SH-SY5Y (cell line): ENCODE measurements around the gene GPR156.

Experiments used
- GATA2 ChIP-seq: IDR thresholded peaks from 2 replicates; pipeline ENCODE4 v1.6.1; 2011; ENCODE audit warnings: mild to moderate bottlenecking, low read depth, low read length
- GATA3 ChIP-seq: IDR thresholded peaks from 2 replicates; pipeline ENCODE4 v1.6.1; 2011; ENCODE audit warnings: low read depth, mild to moderate bottlenecking, low read length, moderate library complexity

The GPR156 gene

DNA sequence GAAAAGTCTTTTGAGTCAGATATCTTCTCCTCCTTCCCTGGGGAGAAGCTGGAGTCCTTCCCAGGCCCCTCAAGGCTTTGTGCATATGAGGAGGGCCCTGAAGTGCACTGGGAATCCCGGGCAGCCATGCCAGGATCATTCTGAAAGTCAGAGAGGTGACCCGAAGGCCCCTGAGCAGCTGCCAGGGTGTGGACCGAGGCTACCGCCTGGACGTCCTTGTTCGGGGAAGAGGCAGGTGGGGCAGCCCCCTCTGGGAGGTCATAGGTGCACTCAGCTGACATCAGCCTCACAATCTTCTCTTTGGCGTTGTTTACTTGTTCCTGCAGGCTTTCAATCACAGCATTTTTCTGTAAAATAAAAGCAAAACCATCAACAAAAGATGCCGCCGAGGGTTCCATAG lies 117.0 kb downstream of the GPR156 start:
- TF ChIP-seq GATA3 (no peak), GATA2 (no peak)

GRCh38 chr3:120167488-120167887 lies 117.5 kb downstream of the GPR156 start:
- TF ChIP-seq GATA3: no peak
- no peak for TF ChIP-seq GATA2

DNA sequence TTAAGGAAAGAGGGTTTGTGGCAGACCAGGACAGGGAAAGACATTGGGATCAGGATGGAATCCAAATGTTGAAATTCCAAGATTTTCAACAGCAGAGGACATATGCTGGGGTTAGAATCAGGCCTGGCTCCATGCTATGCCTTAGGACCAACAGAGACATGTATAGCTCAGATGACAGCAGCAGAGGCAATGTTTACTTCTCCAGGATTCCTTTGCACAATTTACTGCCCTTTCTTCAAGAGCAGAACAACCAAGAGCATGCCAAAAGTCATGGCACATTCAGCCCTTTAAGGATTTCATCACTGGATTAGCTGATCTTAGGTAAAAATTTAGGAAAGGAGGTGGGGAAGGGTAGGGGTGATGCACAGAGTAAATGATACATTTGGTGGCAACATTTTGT lies 121.2 kb downstream of the GPR156 start:
- TF ChIP-seq GATA2: no peak
- TF ChIP-seq GATA3: no peak

GRCh38 chr3:120163026-120163425 lies 122.0 kb downstream of the GPR156 start:
- TF ChIP-seq GATA2: no peak
- no peak for TF ChIP-seq GATA3

DNA sequence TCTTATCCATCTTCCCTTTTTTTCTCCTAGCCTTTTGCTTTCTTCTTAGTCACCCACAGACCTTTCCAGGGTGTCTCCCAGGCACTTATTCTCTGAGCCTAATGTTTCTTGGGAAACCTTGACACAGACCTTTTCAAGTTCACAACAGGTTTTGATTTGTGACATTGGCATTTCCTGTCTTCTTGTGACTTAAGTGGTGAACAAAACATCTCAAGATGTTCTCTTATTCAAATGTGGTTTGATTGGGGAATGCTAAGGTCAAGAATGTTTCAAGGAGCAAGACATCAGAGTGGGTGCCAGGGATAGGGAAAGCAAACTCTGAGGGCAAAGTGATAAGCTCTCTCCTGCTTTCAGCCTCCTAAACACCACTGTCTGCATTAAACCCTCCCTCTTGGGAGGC lies 122.6 kb downstream of the GPR156 start:
- TF ChIP-seq GATA3: no peak
- TF ChIP-seq GATA2: no peak

- no peak for TF ChIP-seq GATA2
- TF ChIP-seq GATA3: no peak
Observed at GRCh38 chr3:120161902-120162301, 123.1 kb downstream of the GPR156 start.

DNA sequence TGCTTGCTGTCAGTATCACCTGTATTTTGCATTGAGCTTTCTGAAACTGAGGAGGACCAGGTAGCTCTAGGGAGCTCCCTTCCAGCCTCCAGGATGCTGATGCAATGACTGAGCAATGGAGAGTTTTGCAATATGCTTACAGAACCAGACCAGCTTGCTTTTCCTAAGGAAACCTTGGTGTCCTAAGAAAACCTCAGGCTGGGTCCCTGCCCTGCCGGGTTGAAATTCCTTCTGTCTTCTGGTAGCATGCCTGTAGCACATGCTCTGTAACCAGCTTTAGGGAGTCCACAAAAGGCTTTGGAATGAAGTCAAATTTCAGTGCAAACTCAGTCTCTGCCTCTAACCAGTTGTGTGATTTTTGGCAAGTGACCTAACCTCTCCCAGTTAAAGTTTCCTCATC lies 125.0 kb downstream of the GPR156 start:
- no peak for TF ChIP-seq GATA2
- no peak for TF ChIP-seq GATA3

GRCh38 chr3:120157681-120158080 lies 127.3 kb downstream of the GPR156 start:
- TF ChIP-seq GATA3 (no peak), GATA2 (no peak)

DNA sequence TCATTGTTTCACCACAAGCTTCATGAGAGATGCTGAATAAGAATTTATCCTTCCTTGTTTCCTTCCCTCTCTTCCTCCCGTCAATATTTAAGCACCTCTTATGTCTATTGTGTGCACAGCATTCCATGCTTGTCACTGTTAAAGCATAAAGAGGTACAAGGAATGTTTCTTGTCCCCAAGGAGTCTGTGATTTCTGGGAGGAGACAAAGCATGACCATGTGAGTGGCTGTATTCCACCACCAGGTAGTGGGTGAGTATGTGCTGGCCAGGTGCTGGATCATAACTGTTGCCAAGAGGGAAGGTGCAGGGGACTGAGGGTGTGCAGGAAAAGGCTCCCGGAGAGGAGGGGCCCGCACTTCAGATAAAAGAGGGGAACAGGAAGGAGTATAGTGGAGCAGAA lies 127.9 kb downstream of the GPR156 start:
- no peak for TF ChIP-seq GATA2
- TF ChIP-seq GATA3: no peak

- TF ChIP-seq GATA3 (no peak), GATA2 (no peak)
Observed at GRCh38 chr3:120156699-120157098, 128.3 kb downstream of the GPR156 start.

GRCh38 chr3:120155108-120155507 lies 129.9 kb downstream of the GPR156 start:
- no peak for TF ChIP-seq GATA2
- TF ChIP-seq GATA3: no peak

DNA sequence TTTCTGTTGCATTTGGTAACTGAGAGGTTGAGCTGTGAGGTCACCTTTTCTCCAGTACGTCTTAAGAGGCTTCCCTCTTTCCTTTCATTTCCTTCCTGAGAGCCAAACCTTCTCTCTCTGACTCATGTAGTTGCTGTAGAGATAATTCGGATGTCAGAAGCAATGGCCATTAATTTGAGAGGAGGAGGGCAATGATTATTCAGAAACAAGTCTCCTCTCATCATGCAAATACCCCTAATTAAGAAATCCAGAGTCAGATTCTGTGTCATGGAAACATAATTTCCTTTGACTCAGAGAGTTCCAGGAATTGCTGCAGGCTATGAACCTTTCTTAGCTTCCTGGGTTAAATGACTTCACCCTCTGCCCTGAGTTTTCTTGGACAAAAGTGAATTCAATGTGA lies 131.7 kb downstream of the GPR156 start:
- TF ChIP-seq GATA2 (no peak), GATA3 (no peak)

- TF ChIP-seq GATA2 (no peak), GATA3 (no peak)
Observed at GRCh38 chr3:120151791-120152190, 133.2 kb downstream of the GPR156 start.

DNA sequence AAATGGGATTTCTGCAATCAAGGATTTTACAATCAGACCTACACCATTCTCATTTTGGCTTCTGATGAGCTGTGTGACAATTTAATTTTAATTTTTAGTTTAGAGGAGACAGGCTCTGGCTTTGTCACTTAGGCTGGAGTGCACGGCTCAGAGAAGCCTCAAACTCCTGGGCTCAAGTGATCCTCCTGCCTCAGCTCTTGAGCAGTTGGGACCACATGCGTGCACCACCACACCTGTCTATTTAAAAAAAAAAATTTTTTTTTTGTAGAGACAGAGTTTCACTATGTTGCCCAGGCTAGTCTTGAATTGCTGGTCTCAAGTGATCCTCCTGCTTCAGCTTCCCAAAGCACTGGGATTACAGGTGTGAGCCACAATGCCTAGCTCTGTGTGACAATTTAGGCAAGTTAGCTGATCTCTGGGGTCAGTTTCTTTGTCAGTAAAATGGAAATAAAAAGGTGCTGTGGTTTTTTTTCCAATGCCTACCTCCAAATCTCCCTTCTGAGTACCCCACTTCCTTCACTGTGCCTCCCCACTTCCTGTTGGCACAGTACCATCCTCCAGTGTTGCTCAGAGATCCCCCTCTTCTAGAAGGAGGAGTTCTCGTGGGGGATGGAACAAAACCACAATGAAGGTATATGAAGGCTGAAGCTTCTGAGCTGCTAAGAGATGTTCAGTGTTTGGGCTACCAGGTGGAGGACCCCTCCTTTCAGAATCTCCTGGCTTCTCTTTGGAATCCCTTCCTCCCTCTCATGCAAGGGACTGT lies 136.7 kb downstream of the GPR156 start:
- TF ChIP-seq GATA2: no peak

DNA sequence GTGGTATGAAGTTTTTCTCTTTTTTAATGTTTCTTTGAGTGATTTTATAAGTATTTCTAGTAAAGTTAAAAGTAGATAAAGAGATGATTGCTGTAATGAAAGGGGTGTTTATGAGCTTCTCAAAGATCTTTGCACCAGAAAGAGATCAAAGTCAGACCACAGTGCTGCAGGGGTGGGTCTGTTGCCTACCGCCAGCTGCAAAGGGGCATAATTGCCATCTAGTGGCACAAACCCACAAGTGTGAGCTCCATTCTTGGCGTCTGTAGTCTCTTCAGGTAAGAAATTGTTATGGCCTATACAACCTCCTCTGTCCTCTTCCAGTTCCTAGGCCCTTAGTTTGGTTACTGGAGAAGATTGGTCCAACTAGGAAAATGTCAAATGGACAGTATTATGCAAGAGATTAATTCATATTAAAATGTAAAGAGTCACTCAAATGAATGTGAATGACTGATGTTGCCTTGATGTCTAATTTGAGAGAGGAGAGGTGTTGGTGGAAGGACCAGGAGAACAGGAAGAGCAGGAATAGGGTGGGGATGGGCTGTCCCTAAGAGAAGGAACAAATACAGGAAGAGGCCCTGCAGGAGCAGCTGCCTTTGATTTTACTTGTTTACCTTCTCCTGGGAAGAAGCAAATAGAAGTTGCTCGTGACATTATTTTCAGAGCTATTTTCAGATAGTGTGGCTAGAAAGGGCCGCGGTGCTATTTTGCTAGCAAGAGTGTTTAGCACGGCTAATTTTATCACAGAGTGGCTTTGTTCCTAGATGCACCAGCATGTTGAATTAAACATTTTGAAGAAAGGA lies 137.8 kb downstream of the GPR156 start:
- TF ChIP-seq GATA2 (no peak), GATA3 (no peak)

DNA sequence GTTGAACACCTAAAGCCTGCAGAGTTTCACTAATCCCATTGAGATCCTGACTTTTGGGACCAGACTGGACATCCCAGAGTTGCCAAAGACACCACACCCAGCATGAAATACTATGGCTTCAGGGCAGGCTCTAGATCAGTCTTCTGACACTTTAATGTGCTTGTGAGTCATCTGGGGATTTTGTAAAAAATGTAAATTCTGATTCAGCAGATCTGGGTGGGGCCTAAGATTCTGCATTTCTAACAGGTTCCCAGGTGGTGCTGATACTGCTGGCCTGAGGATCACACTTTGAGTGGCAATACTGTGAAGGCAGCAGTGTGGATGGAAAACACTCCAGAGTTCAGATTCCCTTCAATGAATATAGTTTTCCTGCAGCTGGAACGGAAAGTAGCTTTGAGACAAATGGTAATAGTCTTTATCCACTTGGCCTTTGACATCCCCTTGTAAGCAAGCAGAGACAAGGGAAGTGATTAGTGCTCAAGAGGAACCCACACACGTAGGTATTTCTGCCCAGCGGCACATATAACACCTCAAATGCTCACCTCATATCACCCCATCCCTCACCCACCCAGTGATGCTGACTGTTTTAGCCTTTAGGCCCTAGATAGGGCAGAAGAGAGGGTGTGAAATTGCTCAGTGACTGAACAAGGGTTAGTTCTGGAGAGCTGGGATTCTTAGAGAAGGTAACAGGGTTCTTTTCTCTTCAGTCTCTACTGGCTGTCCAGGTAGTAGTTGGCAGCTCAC lies 139.3 kb downstream of the GPR156 start:
- TF ChIP-seq GATA2: no peak
- TF ChIP-seq GATA3: no peak

GRCh38 chr3:120144267-120144666 lies 140.8 kb downstream of the GPR156 start:
- no peak for TF ChIP-seq GATA2
- no peak for TF ChIP-seq GATA3
